K562 (cell line): ENCODE measurements around the gene KLF17. TPM values are rescaled to one million over a fixed set of nuclear protein-coding genes. Genes with fewer than 3 reads are reported as not detected.

Experiments
- ATF2 ChIP-seq: sonication (generic); formaldehyde crosslinking; IDR thresholded peaks from 2 replicates; pipeline ENCODE4 v1.8.1; 2022; ENCODE audit warnings: missing genetic modification reagents
- BCOR ChIP-seq: fragments of 450-650 bp; IDR thresholded peaks from 2 replicates; pipeline ENCODE4 v1.6.1; 2016
- CBX1 ChIP-seq: sonication (generic); IDR thresholded peaks from 2 replicates; pipeline ENCODE4 v1.6.1; 2016; ENCODE audit warnings: antibody characterized with exemption, low read depth, mild to moderate bottlenecking
- FOXJ3 ChIP-seq: sonication (generic); formaldehyde crosslinking; IDR thresholded peaks from 2 replicates; pipeline ENCODE4 v1.4.0; 2020; ENCODE audit warnings: mild to moderate bottlenecking, missing genetic modification reagents
- GTF2A2 ChIP-seq: IDR thresholded peaks from 2 replicates; pipeline ENCODE4 v1.6.1; 2016; ENCODE audit warnings: mild to moderate bottlenecking, missing genetic modification characterization, missing compliant biosample characterization
- KAT8 ChIP-seq: fragments of 450-650 bp; IDR thresholded peaks from 2 replicates; pipeline ENCODE4 v1.6.1; 2016; ENCODE audit warnings: low read depth, mild to moderate bottlenecking
- L3MBTL2 ChIP-seq: fragments of 450-650 bp; IDR thresholded peaks from 2 replicates; pipeline ENCODE4 v1.6.1; 2016; ENCODE audit warnings: mild to moderate bottlenecking, moderate library complexity
- MED1 ChIP-seq: sonication (generic); formaldehyde crosslinking; IDR thresholded peaks from 2 replicates; pipeline ENCODE4 v1.8.1; 2023; ENCODE audit warnings: missing genetic modification reagents, borderline replicate concordance
- NBN ChIP-seq: fragments of 450-650 bp; IDR thresholded peaks from 2 replicates; pipeline ENCODE4 v1.6.1; 2016; ENCODE audit warnings: low read depth, mild to moderate bottlenecking
- NUFIP1 ChIP-seq: fragments of 450-650 bp; IDR thresholded peaks from 2 replicates; pipeline ENCODE4 v1.6.1; 2018; ENCODE audit not compliant: partially characterized antibody
- PKNOX1 ChIP-seq: fragments of 450-650 bp; IDR thresholded peaks from 2 replicates; pipeline ENCODE4 v1.6.1; 2016
- REST ChIP-seq, 2 experiments: fragments of 450-650 bp; formaldehyde crosslinking in 1 of 2; IDR thresholded peaks; 2 replicates each; pipeline versions ENCODE4 v1.4.0 to v1.6.1; 2014 to 2020; ENCODE audit warnings: mild to moderate bottlenecking in 2 of 2, borderline replicate concordance in 1 of 2, low read depth in 1 of 2
- TARDBP ChIP-seq: fragments of 450-650 bp; IDR thresholded peaks from 2 replicates; pipeline ENCODE4 v1.6.1; 2016
- TFE3 ChIP-seq: fragments of 450-650 bp; formaldehyde crosslinking; IDR thresholded peaks from 2 replicates; pipeline ENCODE4 v1.4.0; 2020; ENCODE audit warnings: mild to moderate bottlenecking, mixed read lengths
- ZNF3 ChIP-seq: fragments of 250-450 bp; sonication (Bioruptor Pico); IDR thresholded peaks from 2 replicates; pipeline ENCODE4 v1.5.0; 2021; ENCODE audit warnings: mild to moderate bottlenecking, moderate library complexity
- ZNF76 ChIP-seq: fragments of 250-450 bp; sonication (Bioruptor Pico); IDR thresholded peaks from 2 replicates; pipeline ENCODE4 v1.4.0; 2020; ENCODE audit warnings: mild to moderate bottlenecking, moderate library complexity, borderline replicate concordance
- polyA plus RNA-seq, 8 experiments: library from polyadenylated mRNA; depleted of rRNA in 4 of 8; stranded (reverse) in 5 of 8; unstranded in 3 of 8; fragments of >200 nt; fragmentation: Nextera tagmentation in 2 of 8; fragmentation: Illumina TruSeq in 1 of 8; extraction: Ambion mirVana in 2 of 8; extraction: Trizol in 1 of 8; gene quantifications; 2 replicates each; pipeline versions ENCODE4 v1.2.1 to v1.2.3, GENCODE V29; 2011 to 2014; ENCODE audit warnings: inconsistent platforms in 1 of 8, missing spikeins in 1 of 8
- total RNA-seq, 7 experiments: library from RNA; depleted of rRNA in 6 of 7; stranded (reverse); fragments of >200 nt in 6 of 7; fragmentation: Illumina TruSeq in 2 of 7; extraction: Trizol in 2 of 7; gene quantifications; 2 replicates each; pipeline versions ENCODE4 v1.2.1 to v1.2.3, GENCODE V29; 2011 to 2021; ENCODE audit warnings: low replicate concordance in 1 of 7

The KLF17 gene
- total and polyA plus RNA-seq, 9 of the 15 experiments (the other 6 are each of a cell fraction or from before 2014, with no cell fraction given) = 0.01 to 0.24 (median 0.13) TPM; not detected in 6

- no peak for TF ChIP-seq TFE3 (CRISPR knock-in tag)
- peak; percentile 68; the same call in 1 of the 2 replicates for TF ChIP-seq NBN
- 0 out of 2 replicates have a peak, but pooled peaks have one; percentile 26 for TF ChIP-seq FOXJ3 (CRISPR knock-in tag)
- TF ChIP-seq MED1 (CRISPR knock-in tag) = no peak
- peak; percentile 21; the same call in 1 of the 2 replicates for TF ChIP-seq PKNOX1
- TF ChIP-seq ZNF76 (CRISPR knock-in tag) = no peak
- TF ChIP-seq TARDBP = no peak
- no peak for TF ChIP-seq KAT8
- TF ChIP-seq NUFIP1 = no peak
- TF ChIP-seq ATF2 = no peak
- no peak for TF ChIP-seq GTF2A2 (tag)
- no peak for TF ChIP-seq L3MBTL2
- TF ChIP-seq BCOR = no peak
- no peak for TF ChIP-seq ZNF3 (CRISPR knock-in tag)
- no peak for TF ChIP-seq REST (IDR thresholded peaks at IDR 0.05; ENCODE audit: borderline replicate concordance)
- no peak for TF ChIP-seq REST (CRISPR knock-in tag; IDR thresholded peaks at IDR 0.05; ENCODE audit: low read depth)
- TF ChIP-seq CBX1 = no peak
Observed at GRCh38 chr1:44090429-44091252, 28.0 kb upstream of the KLF17 start (continued).
